ENCODE results near the gene FOXS1.

GRCh38 chr20:31845300-31845863 lies at the start of gene FOXS1:
- no peak for TF ChIP-seq CTCF (IDR thresholded peaks at IDR 0.05; ENCODE audit: poor library complexity)
- no peak for TF ChIP-seq EZH2phosphoT487 (IDR thresholded peaks at IDR 0.05; ENCODE audit: low read depth, severe bottlenecking, unreplicated experiment)
